ENCODE results near the gene PLEKHA7. TPM values are rescaled to one million over a fixed set of nuclear protein-coding genes. Genes with fewer than 3 reads are reported as not detected.

Gene PLEKHA7
- total and polyA plus RNA-seq, 2 of the 13 experiments (the other 11 are each of a cell fraction or from before 2014, with no cell fraction given), result 17.5 to 18.7 TPM

DNA sequence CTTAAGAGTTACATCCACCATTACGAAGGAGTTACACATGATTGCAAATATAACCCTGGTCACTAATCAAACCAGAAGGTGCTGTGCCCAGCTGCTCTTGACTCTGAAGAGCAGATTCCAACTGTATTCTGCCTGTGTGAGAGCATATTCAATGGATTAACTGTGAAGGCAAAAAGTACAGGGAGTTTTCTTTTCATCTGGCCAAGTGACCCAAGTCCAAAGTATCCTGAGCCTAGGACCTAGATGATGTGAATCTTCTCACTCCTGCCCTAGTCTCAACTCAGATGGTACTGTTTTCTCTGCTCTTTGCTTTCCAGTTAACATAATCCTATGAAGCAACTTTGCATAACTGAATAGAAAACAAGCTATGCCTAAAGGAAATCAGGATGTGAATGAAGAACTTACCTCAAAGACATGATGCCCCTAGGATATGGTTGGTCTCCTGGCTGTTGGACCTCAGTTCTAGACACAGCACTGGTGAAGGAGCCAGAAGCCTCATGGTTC is 169.9 kb downstream of the PLEKHA7 start:
- Histone ChIP-seq H3K79me2 (ENCODE audit: insufficient read depth, low read length) (no peaks in the 10 kb centered on the region), H2AFZ (ENCODE audit: low read length) (no peak overlapping the region), H3K4me1 (ENCODE audit: insufficient read depth, low read length) (no peaks in the 10 kb centered on the region), H3K27ac (ENCODE audit: extremely low read length, insufficient read depth, low read length) (no peak overlapping the region), H3K9me3 (ENCODE audit: low read length) (no peaks in the 10 kb centered on the region), H4K20me1 (ENCODE audit: insufficient read depth, low read length) (no peaks in the 10 kb centered on the region), H3K4me3 (replicated peaks in 1 of 3; ENCODE audit: insufficient read depth in 1 of 3, low read depth in 2 of 3, low read length in 3 of 3) (no peak overlapping the region), H3K36me3 (replicated peaks in 1 of 2; ENCODE audit: control insufficient read depth in 1 of 2, insufficient read depth in 2 of 2, low read length in 2 of 2) (peaks cover 18 to 63% of the 10 kb centered on the region in 2 experiments), H3K9ac (ENCODE audit: insufficient read depth, low read depth, low read length) (no peak overlapping the region), H3K27me3 (ENCODE audit: control insufficient read depth in 1 of 2, insufficient read depth in 2 of 2, low read length in 2 of 2) (no peaks in the 10 kb centered on the region), H3K4me2 (ENCODE audit: low read depth, low read length) (no peak overlapping the region)
- DNase-seq (ENCODE audit: low spot score) (no peak), FAIRE-seq (no peak), ATAC-seq (no peak)
- CTCF ChIA-PET (ENCODE audit: low intra/inter-chr PET ratio, low total read pairs), result no interaction called here
- no TSS peak for BruUV-seq (replicated peaks)
- TF ChIP-seq ZNF746 (CRISPR knock-in tag; IDR thresholded peaks at IDR 0.05) (no peak), ZBED4 (CRISPR knock-in tag; IDR thresholded peaks at IDR 0.05; ENCODE audit: borderline replicate concordance) (no peak), POLR2AphosphoS5 (IDR thresholded peaks at IDR 0.05; ENCODE audit: low read depth, low read length) (no peak), SMARCE1 (IDR thresholded peaks at IDR 0.05; ENCODE audit: borderline replicate concordance) (no peak), PHF5A (CRISPR knock-in tag; IDR thresholded peaks at IDR 0.05; ENCODE audit: low read depth, unreplicated experiment) (no peak), SMAD1 (CRISPR knock-in tag; IDR thresholded peaks at IDR 0.05; ENCODE audit: borderline replicate concordance, low read depth) (no peak), ZNF577 (CRISPR knock-in tag; IDR thresholded peaks at IDR 0.05; ENCODE audit: borderline replicate concordance, low read depth) (no peak)
- TF ChIP-seq, protein P1, sequence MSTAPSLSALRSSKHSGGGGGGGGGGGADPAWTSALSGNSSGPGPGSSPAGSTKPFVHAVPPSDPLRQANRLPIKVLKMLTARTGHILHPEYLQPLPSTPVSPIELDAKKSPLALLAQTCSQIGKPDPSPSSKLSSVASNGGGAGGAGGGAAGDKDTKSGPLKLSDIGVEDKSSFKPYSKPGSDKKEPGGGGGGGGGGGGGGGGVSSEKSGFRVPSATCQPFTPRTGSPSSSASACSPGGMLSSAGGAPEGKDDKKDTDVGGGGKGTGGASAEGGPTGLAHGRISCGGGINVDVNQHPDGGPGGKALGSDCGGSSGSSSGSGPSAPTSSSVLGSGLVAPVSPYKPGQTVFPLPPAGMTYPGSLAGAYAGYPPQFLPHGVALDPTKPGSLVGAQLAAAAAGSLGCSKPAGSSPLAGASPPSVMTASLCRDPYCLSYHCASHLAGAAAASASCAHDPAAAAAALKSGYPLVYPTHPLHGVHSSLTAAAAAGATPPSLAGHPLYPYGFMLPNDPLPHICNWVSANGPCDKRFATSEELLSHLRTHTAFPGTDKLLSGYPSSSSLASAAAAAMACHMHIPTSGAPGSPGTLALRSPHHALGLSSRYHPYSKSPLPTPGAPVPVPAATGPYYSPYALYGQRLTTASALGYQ (CRISPR knock-in tag; IDR thresholded peaks at IDR 0.05), result no peak
- TF ChIP-seq, protein P2, sequence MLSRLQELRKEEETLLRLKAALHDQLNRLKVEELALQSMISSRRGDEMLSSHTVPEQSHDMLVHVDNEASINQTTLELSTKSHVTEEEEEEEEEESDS (CRISPR knock-in tag; IDR thresholded peaks at IDR 0.05; ENCODE audit: borderline replicate concordance), result no peak
- TF ChIP-seq, protein P3, sequence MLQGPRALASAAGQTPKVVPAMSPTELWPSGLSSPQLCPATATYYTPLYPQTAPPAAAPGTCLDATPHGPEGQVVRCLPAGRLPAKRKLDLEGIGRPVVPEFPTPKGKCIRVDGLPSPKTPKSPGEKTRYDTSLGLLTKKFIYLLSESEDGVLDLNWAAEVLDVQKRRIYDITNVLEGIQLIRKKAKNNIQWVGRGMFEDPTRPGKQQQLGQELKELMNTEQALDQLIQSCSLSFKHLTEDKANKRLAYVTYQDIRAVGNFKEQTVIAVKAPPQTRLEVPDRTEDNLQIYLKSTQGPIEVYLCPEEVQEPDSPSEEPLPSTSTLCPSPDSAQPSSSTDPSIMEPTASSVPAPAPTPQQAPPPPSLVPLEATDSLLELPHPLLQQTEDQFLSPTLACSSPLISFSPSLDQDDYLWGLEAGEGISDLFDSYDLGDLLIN (CRISPR knock-in tag; IDR thresholded peaks at IDR 0.05; ENCODE audit: borderline replicate concordance), result no peak
- intact Hi-C loops (cut with micrococcal nuclease; ENCODE audit: unreplicated experiment), result no loop called here
- in situ Hi-C loops (cut with HindIII; ENCODE audit: extremely low pct_ligation_motif_present, low pct_unique_long_range_greater_than_20kb), result no loop called here
- POLR2A ChIA-PET, result no interaction called here
- 100% methylated on average over 1 of the region's 1 CpG for WGBS (ENCODE audit: low lambda C conversion rate)
